Measurements from ENCODE around the gene ARHGAP29.

Gene ARHGAP29

DNA sequence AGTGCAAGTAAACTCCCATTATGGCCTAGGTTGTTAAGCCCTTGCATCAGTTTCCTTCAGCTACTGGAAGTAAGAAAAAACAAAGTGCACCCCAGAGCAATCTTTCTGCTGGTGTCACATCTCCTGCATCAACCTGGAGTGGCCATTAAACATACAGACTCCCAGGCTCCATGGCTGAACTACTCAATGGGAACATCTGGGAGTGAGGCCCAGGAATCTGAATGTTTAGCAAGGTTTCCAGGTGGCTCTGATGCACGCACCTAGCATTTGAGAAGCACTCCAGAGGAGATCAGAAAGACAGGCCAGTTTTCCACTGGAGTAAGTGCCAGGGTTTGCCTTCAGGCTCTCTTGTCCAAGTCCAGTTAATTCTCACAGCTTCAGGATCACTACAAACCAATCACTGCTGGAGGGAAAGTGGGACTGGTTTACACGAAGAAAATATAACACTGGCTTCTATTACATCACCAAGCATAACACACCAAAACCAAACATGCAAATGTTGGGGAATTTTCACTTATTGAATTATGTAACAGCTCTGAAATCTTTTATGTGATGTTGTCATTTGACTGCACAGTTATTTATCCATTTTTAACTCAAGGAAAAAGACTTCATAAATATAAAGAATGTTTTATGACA, 94.1 kb downstream of the ARHGAP29 start:
- Histone ChIP-seq H3F3A (ENCODE audit: insufficient read depth, low read length) (no peaks in the 10 kb centered on the region), H4K20me1 (ENCODE audit: insufficient read depth, low read length) (no peaks in the 10 kb centered on the region), H3K27ac (ENCODE audit: low read depth, low read length, poor library complexity, severe bottlenecking) (no peak overlapping the region), H3K27me3 (ENCODE audit: insufficient read depth, low read length) (no peaks in the 10 kb centered on the region), H3K9me3 (ENCODE audit: low read length) (no peaks in the 10 kb centered on the region), H2AFZ (ENCODE audit: low read length) (no peak overlapping the region), H3K36me3 (ENCODE audit: insufficient read depth, low read length) (no peaks in the 10 kb centered on the region), H3K79me2 (ENCODE audit: insufficient read depth, low read length) (no peaks in the 10 kb centered on the region), H3K9me2 (ENCODE audit: low read depth, low read length) (no peaks in the 10 kb centered on the region), H3K4me2 (ENCODE audit: low read length) (no peak overlapping the region), H3K4me3 (ENCODE audit: low read depth, low read length, poor library complexity, severe bottlenecking) (no peak overlapping the region), H3K9ac (ENCODE audit: low read length) (no peak overlapping the region), H3K4me1 (ENCODE audit: insufficient read depth, low read length, severe bottlenecking) (no peaks in the 10 kb centered on the region)
- TF ChIP-seq, protein P1, sequence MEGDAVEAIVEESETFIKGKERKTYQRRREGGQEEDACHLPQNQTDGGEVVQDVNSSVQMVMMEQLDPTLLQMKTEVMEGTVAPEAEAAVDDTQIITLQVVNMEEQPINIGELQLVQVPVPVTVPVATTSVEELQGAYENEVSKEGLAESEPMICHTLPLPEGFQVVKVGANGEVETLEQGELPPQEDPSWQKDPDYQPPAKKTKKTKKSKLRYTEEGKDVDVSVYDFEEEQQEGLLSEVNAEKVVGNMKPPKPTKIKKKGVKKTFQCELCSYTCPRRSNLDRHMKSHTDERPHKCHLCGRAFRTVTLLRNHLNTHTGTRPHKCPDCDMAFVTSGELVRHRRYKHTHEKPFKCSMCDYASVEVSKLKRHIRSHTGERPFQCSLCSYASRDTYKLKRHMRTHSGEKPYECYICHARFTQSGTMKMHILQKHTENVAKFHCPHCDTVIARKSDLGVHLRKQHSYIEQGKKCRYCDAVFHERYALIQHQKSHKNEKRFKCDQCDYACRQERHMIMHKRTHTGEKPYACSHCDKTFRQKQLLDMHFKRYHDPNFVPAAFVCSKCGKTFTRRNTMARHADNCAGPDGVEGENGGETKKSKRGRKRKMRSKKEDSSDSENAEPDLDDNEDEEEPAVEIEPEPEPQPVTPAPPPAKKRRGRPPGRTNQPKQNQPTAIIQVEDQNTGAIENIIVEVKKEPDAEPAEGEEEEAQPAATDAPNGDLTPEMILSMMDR (IDR thresholded peaks at IDR 0.05; ENCODE audit: low read length), result no peak
- TF ChIP-seq EZH2 (IDR thresholded peaks at IDR 0.05; ENCODE audit: borderline replicate concordance, low read length), result no peak

DNA sequence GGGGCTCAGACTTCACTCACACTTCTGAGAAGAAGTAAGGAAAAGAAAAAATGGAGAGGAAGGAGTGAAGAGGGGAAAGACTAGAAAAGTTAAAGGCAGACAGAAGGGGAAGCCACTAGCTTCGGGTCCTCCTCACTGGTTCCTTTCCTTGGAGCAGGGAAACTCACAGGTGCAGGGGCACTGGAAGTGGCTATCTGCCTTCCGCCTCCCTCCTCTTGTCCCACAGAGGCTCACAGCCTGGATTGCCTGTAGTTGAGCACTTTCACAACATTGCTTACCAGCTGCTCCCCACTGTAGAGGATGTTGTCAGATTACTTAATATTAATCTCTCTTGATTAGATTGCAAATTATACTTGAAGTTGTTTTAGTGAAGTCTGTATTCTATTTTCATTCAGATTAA, 94.8 kb downstream of the ARHGAP29 start:
- H2AFZ ChIP-seq (ENCODE audit: low read length), result no peak overlapping the region
- H3K27me3 ChIP-seq (ENCODE audit: insufficient read depth, low read length), result no peaks in the 10 kb centered on the region
- H4K20me1 ChIP-seq (ENCODE audit: insufficient read depth, low read length), result no peaks in the 10 kb centered on the region
- TF ChIP-seq EZH2 (IDR thresholded peaks at IDR 0.05; ENCODE audit: borderline replicate concordance, low read length), result no peak
- TF ChIP-seq, protein P1 (IDR thresholded peaks at IDR 0.05; ENCODE audit: low read length), result no peak
- H3K4me1 ChIP-seq (ENCODE audit: insufficient read depth, low read length, severe bottlenecking), result no peaks in the 10 kb centered on the region
- H3F3A ChIP-seq (ENCODE audit: insufficient read depth, low read length), result no peaks in the 10 kb centered on the region
- H3K4me3 ChIP-seq (ENCODE audit: low read depth, low read length, poor library complexity, severe bottlenecking), result no peak overlapping the region
- H3K79me2 ChIP-seq (ENCODE audit: insufficient read depth, low read length), result no peaks in the 10 kb centered on the region
- no peaks in the 10 kb centered on the region for H3K36me3 ChIP-seq (ENCODE audit: insufficient read depth, low read length)
- no peak overlapping the region for H3K27ac ChIP-seq (ENCODE audit: low read depth, low read length, poor library complexity, severe bottlenecking)
- H3K9me3 ChIP-seq (ENCODE audit: low read length), result no peaks in the 10 kb centered on the region
- no peaks in the 10 kb centered on the region for H3K9me2 ChIP-seq (ENCODE audit: low read depth, low read length)
- no peak overlapping the region for H3K9ac ChIP-seq (ENCODE audit: low read length)
- no peak overlapping the region for H3K4me2 ChIP-seq (ENCODE audit: low read length)

DNA sequence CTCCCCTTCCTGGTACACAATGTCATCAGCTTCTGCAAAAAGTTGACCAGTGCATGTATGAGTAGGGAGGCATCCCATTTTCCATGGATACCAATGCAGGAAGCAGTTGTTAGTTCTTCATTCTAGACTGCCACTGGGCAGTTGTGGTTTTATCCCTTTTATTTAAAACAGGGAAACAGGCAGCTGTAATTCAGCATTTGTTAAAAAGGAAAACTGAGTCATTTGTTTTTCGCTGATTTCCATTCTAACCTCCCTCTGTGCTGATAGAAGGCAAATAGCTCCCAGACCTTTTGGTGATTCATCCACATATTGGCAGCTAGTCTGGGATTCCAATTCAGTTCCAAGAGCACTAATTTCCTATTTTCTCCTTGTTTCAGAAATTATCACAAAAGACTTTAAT, 95.4 kb downstream of the ARHGAP29 start:
- no peaks in the 10 kb centered on the region for H3K27me3 ChIP-seq (ENCODE audit: insufficient read depth, low read length)
- no peaks in the 10 kb centered on the region for H3K9me3 ChIP-seq (ENCODE audit: low read length)
- no peaks in the 10 kb centered on the region for H3K4me1 ChIP-seq (ENCODE audit: insufficient read depth, low read length, severe bottlenecking)
- no peak overlapping the region for H3K27ac ChIP-seq (ENCODE audit: low read depth, low read length, poor library complexity, severe bottlenecking)
- H3K9me2 ChIP-seq (ENCODE audit: low read depth, low read length), result no peaks in the 10 kb centered on the region
- H3K4me2 ChIP-seq (ENCODE audit: low read length), result no peak overlapping the region
- no peaks in the 10 kb centered on the region for H3K79me2 ChIP-seq (ENCODE audit: insufficient read depth, low read length)
- H4K20me1 ChIP-seq (ENCODE audit: insufficient read depth, low read length), result no peaks in the 10 kb centered on the region
- H3K9ac ChIP-seq (ENCODE audit: low read length), result no peak overlapping the region
- H3F3A ChIP-seq (ENCODE audit: insufficient read depth, low read length), result no peaks in the 10 kb centered on the region
- no peaks in the 10 kb centered on the region for H3K36me3 ChIP-seq (ENCODE audit: insufficient read depth, low read length)
- H3K4me3 ChIP-seq (ENCODE audit: low read depth, low read length, poor library complexity, severe bottlenecking), result no peak overlapping the region
- no peak for TF ChIP-seq EZH2 (IDR thresholded peaks at IDR 0.05; ENCODE audit: borderline replicate concordance, low read length)
- TF ChIP-seq, protein P1 (IDR thresholded peaks at IDR 0.05; ENCODE audit: low read length), result no peak
- H2AFZ ChIP-seq (ENCODE audit: low read length), result no peak overlapping the region
